A549 (cell line): ENCODE data around the gene RIPPLY2.

Source experiments
- EP300 ChIP-seq, 2 experiments: fragments of >200 bp; sonication (Bioruptor Twin); formaldehyde crosslinking; IDR thresholded peaks; 2 replicates in 1 of 2; 3 replicates in 1 of 2; pipeline ENCODE4 v1.6.1; 2016 to 2017
- ESRRA ChIP-seq: fragments of 150-350 bp; IDR thresholded peaks from 2 replicates; pipeline ENCODE4 v1.6.1; 2014; ENCODE audit warnings: mild to moderate bottlenecking, low read length, borderline replicate concordance
- HOXA7 ChIP-seq: fragments of 250-450 bp; sonication (Bioruptor Pico); IDR thresholded peaks from 2 replicates; pipeline ENCODE4 v1.5.0; 2020; ENCODE audit warnings: mild to moderate bottlenecking, moderate library complexity
- POLR2A ChIP-seq: IDR thresholded peaks from 2 replicates; pipeline ENCODE4 v1.6.1; 2012; ENCODE audit warnings: mild to moderate bottlenecking, low read length
- RAD21 ChIP-seq, 2 experiments: fragments of >200 bp in 1 of 2; sonication (Bioruptor Twin) in 1 of 2; formaldehyde crosslinking in 1 of 2; IDR thresholded peaks in 1 of 2; conservative IDR thresholded peaks in 1 of 2; 2 replicates in 1 of 2; 3 replicates in 1 of 2; pipeline ENCODE4 v1.6.1; 2012 to 2018; ENCODE audit warnings: inconsistent platforms in 1 of 2
- TF ChIP-seq, protein P1 (sequence below): fragments of >200 bp; sonication (Bioruptor Twin); formaldehyde crosslinking; IDR thresholded peaks from 3 replicates; pipeline ENCODE4 v1.5.1; 2016

DNA sequence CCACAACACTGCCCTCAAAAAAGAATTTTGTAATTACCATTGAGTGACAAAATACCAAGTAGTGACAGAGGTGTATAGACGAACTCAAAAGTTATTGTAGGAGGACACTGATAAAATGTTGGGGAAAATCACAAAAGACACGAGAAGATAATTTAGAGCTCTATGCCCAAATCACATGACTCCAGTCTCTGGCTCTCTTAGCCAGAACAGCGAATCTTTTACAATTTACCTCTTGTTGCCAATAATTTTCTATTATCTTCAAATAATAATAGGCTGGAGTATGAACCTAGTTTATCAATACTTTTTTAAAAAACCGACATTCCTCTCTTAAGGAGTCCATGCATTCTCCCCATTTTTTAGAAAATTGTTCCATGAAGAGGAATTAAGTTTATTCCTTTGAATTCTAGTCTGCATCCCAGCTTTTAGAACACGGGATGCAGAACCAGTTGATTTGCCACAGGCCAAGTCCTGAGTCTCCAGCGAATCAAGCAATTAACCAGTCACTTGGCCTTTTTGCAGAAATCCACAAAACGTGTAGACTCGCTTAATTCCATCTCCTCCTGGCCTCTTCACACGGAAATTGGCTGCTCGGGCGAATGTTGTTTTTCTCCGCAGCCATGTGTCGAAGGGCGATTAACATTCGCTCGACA is 507 bp upstream of the RIPPLY2 start:
- no peak for TF ChIP-seq EP300 (IDR thresholded peaks at IDR 0.05)
- TF ChIP-seq ESRRA = no peak
- no peak for TF ChIP-seq POLR2A
- TF ChIP-seq HOXA7 (CRISPR knock-in tag) = no peak
- TF ChIP-seq, protein P1, sequence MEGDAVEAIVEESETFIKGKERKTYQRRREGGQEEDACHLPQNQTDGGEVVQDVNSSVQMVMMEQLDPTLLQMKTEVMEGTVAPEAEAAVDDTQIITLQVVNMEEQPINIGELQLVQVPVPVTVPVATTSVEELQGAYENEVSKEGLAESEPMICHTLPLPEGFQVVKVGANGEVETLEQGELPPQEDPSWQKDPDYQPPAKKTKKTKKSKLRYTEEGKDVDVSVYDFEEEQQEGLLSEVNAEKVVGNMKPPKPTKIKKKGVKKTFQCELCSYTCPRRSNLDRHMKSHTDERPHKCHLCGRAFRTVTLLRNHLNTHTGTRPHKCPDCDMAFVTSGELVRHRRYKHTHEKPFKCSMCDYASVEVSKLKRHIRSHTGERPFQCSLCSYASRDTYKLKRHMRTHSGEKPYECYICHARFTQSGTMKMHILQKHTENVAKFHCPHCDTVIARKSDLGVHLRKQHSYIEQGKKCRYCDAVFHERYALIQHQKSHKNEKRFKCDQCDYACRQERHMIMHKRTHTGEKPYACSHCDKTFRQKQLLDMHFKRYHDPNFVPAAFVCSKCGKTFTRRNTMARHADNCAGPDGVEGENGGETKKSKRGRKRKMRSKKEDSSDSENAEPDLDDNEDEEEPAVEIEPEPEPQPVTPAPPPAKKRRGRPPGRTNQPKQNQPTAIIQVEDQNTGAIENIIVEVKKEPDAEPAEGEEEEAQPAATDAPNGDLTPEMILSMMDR = no peak
- no peak for TF ChIP-seq RAD21 (conservative IDR thresholded peaks at IDR 0.05 in 1 of 2, IDR thresholded peaks at IDR 0.05 in 1 of 2)
